ENCODE data around the gene GGT7.
"Not testable (repeated sequence)": the region's sequence is repeated elsewhere in the genome, so short reads cannot be mapped to it uniquely, and the experiment has no call there.

The GGT7 gene

DNA sequence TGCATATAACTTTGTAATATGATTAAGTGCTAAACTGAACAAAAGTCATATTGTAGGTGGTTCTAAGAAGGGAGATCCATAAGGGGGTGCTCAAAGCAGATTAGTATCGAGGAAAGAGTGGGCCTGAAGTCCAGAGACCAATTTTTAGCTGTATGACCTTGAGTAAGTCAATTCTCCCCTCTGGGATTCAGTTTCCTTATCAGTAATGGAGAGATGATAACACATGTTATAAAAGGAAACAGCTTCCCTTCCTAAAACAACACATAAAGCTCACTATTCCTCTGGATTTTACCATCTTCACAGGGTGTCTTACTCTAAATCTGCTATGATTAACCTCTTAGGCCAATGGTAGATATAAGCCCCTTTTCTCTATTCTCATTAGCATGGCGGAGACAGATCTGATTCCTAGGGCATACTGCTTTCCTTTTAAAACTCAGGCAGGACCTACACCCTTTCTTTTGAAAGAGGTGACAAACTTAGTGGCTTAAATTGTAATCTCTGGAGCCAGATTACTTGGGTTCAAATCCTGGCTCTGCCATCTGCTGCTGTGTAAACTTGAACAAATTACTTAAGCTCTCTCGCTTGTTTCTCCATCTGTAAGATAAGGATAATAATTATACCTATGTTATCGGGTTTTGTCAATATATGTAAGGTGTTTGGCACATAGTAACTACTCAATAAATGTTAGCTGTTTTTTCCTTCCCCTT is 43.2 kb upstream of the GGT7 start:
- no peaks in the 10 kb centered on the region for H3K27me3 ChIP-seq (ENCODE audit: insufficient read depth, poor library complexity, severe bottlenecking)
- DNase-seq (ENCODE audit: low spot score) (no peak), ATAC-seq (ENCODE audit: low read depth) (no peak)
- no peak overlapping the region for H3K4me3 ChIP-seq (ENCODE audit: severe bottlenecking)
- TF ChIP-seq, protein P1, sequence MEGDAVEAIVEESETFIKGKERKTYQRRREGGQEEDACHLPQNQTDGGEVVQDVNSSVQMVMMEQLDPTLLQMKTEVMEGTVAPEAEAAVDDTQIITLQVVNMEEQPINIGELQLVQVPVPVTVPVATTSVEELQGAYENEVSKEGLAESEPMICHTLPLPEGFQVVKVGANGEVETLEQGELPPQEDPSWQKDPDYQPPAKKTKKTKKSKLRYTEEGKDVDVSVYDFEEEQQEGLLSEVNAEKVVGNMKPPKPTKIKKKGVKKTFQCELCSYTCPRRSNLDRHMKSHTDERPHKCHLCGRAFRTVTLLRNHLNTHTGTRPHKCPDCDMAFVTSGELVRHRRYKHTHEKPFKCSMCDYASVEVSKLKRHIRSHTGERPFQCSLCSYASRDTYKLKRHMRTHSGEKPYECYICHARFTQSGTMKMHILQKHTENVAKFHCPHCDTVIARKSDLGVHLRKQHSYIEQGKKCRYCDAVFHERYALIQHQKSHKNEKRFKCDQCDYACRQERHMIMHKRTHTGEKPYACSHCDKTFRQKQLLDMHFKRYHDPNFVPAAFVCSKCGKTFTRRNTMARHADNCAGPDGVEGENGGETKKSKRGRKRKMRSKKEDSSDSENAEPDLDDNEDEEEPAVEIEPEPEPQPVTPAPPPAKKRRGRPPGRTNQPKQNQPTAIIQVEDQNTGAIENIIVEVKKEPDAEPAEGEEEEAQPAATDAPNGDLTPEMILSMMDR (IDR thresholded peaks at IDR 0.05; ENCODE audit: poor library complexity, severe bottlenecking) = no peak
- H3K27ac ChIP-seq (ENCODE audit: poor library complexity, severe bottlenecking) = no peak overlapping the region
- peaks cover 98% of the 10 kb centered on the region for H3K36me3 ChIP-seq (ENCODE audit: low read depth)
- no peaks in the 10 kb centered on the region for H3K9me3 ChIP-seq (ENCODE audit: severe bottlenecking)
- no peaks in the 10 kb centered on the region for H3K4me1 ChIP-seq (ENCODE audit: insufficient read depth, poor library complexity, severe bottlenecking)

DNA sequence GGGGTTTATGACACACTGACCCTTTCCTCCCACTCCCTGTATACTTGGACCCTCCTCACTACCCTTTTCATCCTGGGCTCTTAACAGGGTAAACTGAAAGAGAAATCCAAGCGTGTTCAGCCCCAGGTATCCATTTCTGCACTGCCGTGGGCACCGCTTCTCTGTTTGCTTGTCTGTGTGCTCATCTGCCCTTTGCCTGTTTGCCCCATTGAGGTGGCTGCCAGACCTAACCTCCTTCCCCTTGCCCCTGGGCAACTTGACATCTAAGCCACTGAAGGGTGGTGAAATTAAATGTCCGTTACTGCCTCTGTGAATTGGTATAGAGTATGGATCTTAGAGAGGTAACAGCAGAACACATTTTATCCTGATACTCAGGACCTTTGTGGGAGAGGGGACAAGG is 42.5 kb upstream of the GGT7 start:
- TF ChIP-seq, protein P1 (IDR thresholded peaks at IDR 0.05; ENCODE audit: poor library complexity, severe bottlenecking) = no peak
- H3K36me3 ChIP-seq (ENCODE audit: low read depth) = peaks cover 98% of the 10 kb centered on the region
- H3K27me3 ChIP-seq (ENCODE audit: insufficient read depth, poor library complexity, severe bottlenecking) = no peaks in the 10 kb centered on the region
- DNase-seq (ENCODE audit: low spot score) (no peak), ATAC-seq (ENCODE audit: low read depth) (no peak)
- H3K4me1 ChIP-seq (ENCODE audit: insufficient read depth, poor library complexity, severe bottlenecking) = no peaks in the 10 kb centered on the region
- H3K9me3 ChIP-seq (ENCODE audit: severe bottlenecking) = no peaks in the 10 kb centered on the region
- no peak overlapping the region for H3K27ac ChIP-seq (ENCODE audit: poor library complexity, severe bottlenecking)
- no peak overlapping the region for H3K4me3 ChIP-seq (ENCODE audit: severe bottlenecking)

GRCh38 chr20:34907616-34908469 is 35.2 kb upstream of the GGT7 start:
- Histone ChIP-seq H3K27me3 (ENCODE audit: insufficient read depth, poor library complexity, severe bottlenecking) (no peaks in the 10 kb centered on the region), H3K9me3 (ENCODE audit: severe bottlenecking) (no peaks in the 10 kb centered on the region), H3K27ac (ENCODE audit: poor library complexity, severe bottlenecking) (peak overlapping the region; percentile 78), H3K4me3 (ENCODE audit: severe bottlenecking) (no peak overlapping the region), H3K36me3 (ENCODE audit: low read depth) (peaks cover 50% of the 10 kb centered on the region), H3K4me1 (ENCODE audit: insufficient read depth, poor library complexity, severe bottlenecking) (peaks cover 18% of the 10 kb centered on the region)
- ATAC-seq (ENCODE audit: low read depth) (peak; percentile 98), DNase-seq (ENCODE audit: low spot score) (peak; percentile 98)
- TF ChIP-seq, protein P1 (IDR thresholded peaks at IDR 0.05; ENCODE audit: poor library complexity, severe bottlenecking) = no peak

GRCh38 chr20:34904202-34904621 is 31.6 kb upstream of the GGT7 start:
- H3K36me3 ChIP-seq (ENCODE audit: low read depth) = peaks cover 41% of the 10 kb centered on the region
- H3K4me1 ChIP-seq (ENCODE audit: insufficient read depth, poor library complexity, severe bottlenecking) = peaks cover 24% of the 10 kb centered on the region
- DNase-seq (ENCODE audit: low spot score) (no peak), ATAC-seq (ENCODE audit: low read depth) (no peak)
- no peak overlapping the region for H3K4me3 ChIP-seq (ENCODE audit: severe bottlenecking)
- H3K27ac ChIP-seq (ENCODE audit: poor library complexity, severe bottlenecking) = no peak overlapping the region
- TF ChIP-seq, protein P1 (IDR thresholded peaks at IDR 0.05; ENCODE audit: poor library complexity, severe bottlenecking) = no peak
- no peaks in the 10 kb centered on the region for H3K9me3 ChIP-seq (ENCODE audit: severe bottlenecking)
- H3K27me3 ChIP-seq (ENCODE audit: insufficient read depth, poor library complexity, severe bottlenecking) = no peaks in the 10 kb centered on the region

- Histone ChIP-seq H3K4me1 (ENCODE audit: insufficient read depth, poor library complexity, severe bottlenecking) (peaks cover 14% of the 10 kb centered on the region), H3K36me3 (ENCODE audit: low read depth) (peaks cover 66% of the 10 kb centered on the region)
- not testable (repeated sequence) for DNase-seq (ENCODE audit: low spot score); H3K9me3 ChIP-seq (ENCODE audit: severe bottlenecking); H3K4me3 ChIP-seq (ENCODE audit: severe bottlenecking); H3K27me3 ChIP-seq (ENCODE audit: insufficient read depth, poor library complexity, severe bottlenecking); ATAC-seq (ENCODE audit: low read depth); H3K27ac ChIP-seq (ENCODE audit: poor library complexity, severe bottlenecking)
Observed at GRCh38 chr20:34898731-34899130, 26.1 kb upstream of the GGT7 start.

DNA sequence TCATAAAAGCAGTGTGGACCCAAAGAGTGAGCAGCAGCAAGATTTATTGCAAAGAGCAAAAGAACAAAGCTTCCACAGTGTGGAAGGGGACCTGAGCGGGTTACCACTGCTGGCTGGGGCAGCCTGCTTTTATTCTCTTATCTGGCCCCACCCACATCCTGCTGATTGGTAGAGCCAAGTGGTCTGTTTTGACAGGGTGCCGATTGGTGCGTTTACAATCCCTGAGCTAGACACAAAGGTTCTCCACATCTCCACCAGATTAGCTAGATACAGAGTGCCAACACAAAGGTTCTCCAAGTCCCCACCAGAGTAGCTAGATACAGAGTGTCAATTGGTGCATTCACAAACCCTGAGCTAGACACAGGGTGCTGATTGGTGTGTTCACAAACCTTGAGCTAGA is 25.5 kb upstream of the GGT7 start:
- ATAC-seq (ENCODE audit: low read depth); H3K27ac ChIP-seq (ENCODE audit: poor library complexity, severe bottlenecking); H3K27me3 ChIP-seq (ENCODE audit: insufficient read depth, poor library complexity, severe bottlenecking); H3K9me3 ChIP-seq (ENCODE audit: severe bottlenecking); H3K4me3 ChIP-seq (ENCODE audit: severe bottlenecking); DNase-seq (ENCODE audit: low spot score): not testable (repeated sequence)
- H3K36me3 ChIP-seq (ENCODE audit: low read depth) = peaks cover 72% of the 10 kb centered on the region
- peaks cover 14% of the 10 kb centered on the region for H3K4me1 ChIP-seq (ENCODE audit: insufficient read depth, poor library complexity, severe bottlenecking)

Data from RWPE2 (cell line).